Measurements from ENCODE around the gene APPBP2. TPM values are rescaled to one million over a fixed set of nuclear protein-coding genes. Genes with fewer than 3 reads are reported as not detected.
A peak's percentile ranks its signal among the peaks of the same experiment; 100 is the strongest.

APPBP2 gene
- total RNA-seq, 4 donors from 2014 or later, result 27.0 to 48.3 (median 39.9) TPM

GRCh38 chr17:60403962-60404361, 122.1 kb downstream of the APPBP2 start:
- 86% methylated on average over 6 of the region's 6 CpGs for WGBS, 2 donors
- DNase-seq (ENCODE audit: low spot score in 2 of 2), result no peak
- H3K4me3 ChIP-seq, result no peak overlapping the region
- no peaks in the 10 kb centered on the region for H3K4me1 ChIP-seq
- H3K36me3 ChIP-seq, result no peaks in the 10 kb centered on the region
- TF ChIP-seq CTCF (IDR thresholded peaks at IDR 0.05), result no peak
- TF ChIP-seq EP300 (IDR thresholded peaks at IDR 0.05), result no peak
- no peak for TF ChIP-seq POLR2A (IDR thresholded peaks at IDR 0.05)
- H3K9me3 ChIP-seq, result no peaks in the 10 kb centered on the region
- H3K27ac ChIP-seq, result no peak overlapping the region
- H3K27me3 ChIP-seq, result no peaks in the 10 kb centered on the region

- Histone ChIP-seq H3K27me3 (no peaks in the 10 kb centered on the region), H3K36me3 (no peaks in the 10 kb centered on the region), H3K4me1 (no peaks in the 10 kb centered on the region), H3K27ac (no peak overlapping the region), H3K9me3 (no peaks in the 10 kb centered on the region), H3K4me3 (no peak overlapping the region)
- no peak for DNase-seq (ENCODE audit: low spot score in 2 of 2)
- WGBS, 2 donors, result 85% methylated on average over 3 of the region's 3 CpGs
- TF ChIP-seq CTCF (IDR thresholded peaks at IDR 0.05) (no peak), EP300 (IDR thresholded peaks at IDR 0.05) (no peak), POLR2A (IDR thresholded peaks at IDR 0.05) (no peak)
Measured at GRCh38 chr17:60403523-60403810, 122.6 kb downstream of the APPBP2 start.

GRCh38 chr17:60401819-60402218, 124.2 kb downstream of the APPBP2 start:
- TF ChIP-seq POLR2A (IDR thresholded peaks at IDR 0.05), result no peak
- TF ChIP-seq CTCF (IDR thresholded peaks at IDR 0.05), result no peak
- TF ChIP-seq EP300 (IDR thresholded peaks at IDR 0.05), result no peak

GRCh38 chr17:60398227-60398959, 127.6 kb downstream of the APPBP2 start:
- H3K9me3 ChIP-seq, result no peaks in the 10 kb centered on the region
- WGBS, 2 donors, result 57 to 59% methylated on average over 3 of the region's 3 CpGs
- H3K36me3 ChIP-seq, result no peaks in the 10 kb centered on the region
- peak overlapping the region in 1 of 4 donors; percentile 48 for H3K27ac ChIP-seq
- peaks cover 0 to 2% (median 0%) of the 10 kb centered on the region in 4 donors for H3K4me1 ChIP-seq
- TF ChIP-seq EP300 (IDR thresholded peaks at IDR 0.05), result peak in 1 of 2 donors; percentile 18
- TF ChIP-seq POLR2A (IDR thresholded peaks at IDR 0.05), result no peak
- no peaks in the 10 kb centered on the region for H3K27me3 ChIP-seq
- no peak for DNase-seq (ENCODE audit: low spot score in 2 of 2)
- H3K4me3 ChIP-seq, result no peak overlapping the region

More at GRCh38 chr17:60401819-60402218, 124.2 kb downstream of the APPBP2 start:
- H3K27me3 ChIP-seq, result no peaks in the 10 kb centered on the region
- no peak overlapping the region for H3K27ac ChIP-seq
- H3K36me3 ChIP-seq, result no peaks in the 10 kb centered on the region
- H3K9me3 ChIP-seq, result no peaks in the 10 kb centered on the region
- DNase-seq (ENCODE audit: low spot score in 2 of 2), result no peak
- H3K4me3 ChIP-seq, result no peak overlapping the region
- no peaks in the 10 kb centered on the region for H3K4me1 ChIP-seq

GRCh38 chr17:60396412-60396811, 129.6 kb downstream of the APPBP2 start:
- WGBS, 2 donors, result 80 to 82% methylated on average over 3 of the region's 3 CpGs
- no peak for TF ChIP-seq CTCF (IDR thresholded peaks at IDR 0.05)
- TF ChIP-seq EP300 (IDR thresholded peaks at IDR 0.05), result no peak
- TF ChIP-seq POLR2A (IDR thresholded peaks at IDR 0.05), result no peak
- Histone ChIP-seq H3K9me3 (no peaks in the 10 kb centered on the region), H3K4me3 (no peak overlapping the region), H3K36me3 (no peaks in the 10 kb centered on the region), H3K27ac (no peak overlapping the region), H3K4me1 (peaks cover 0 to 8% (median 2%) of the 10 kb centered on the region in 4 donors), H3K27me3 (no peaks in the 10 kb centered on the region)
- no peak for DNase-seq (ENCODE audit: low spot score in 2 of 2)

Measured in tibial nerve (tissue), 4 donors.